BE2C (cell line): Measurements from ENCODE around the gene GNG7.
"Not testable (repeated sequence)": the region's sequence is repeated elsewhere in the genome, so short reads cannot be mapped to it uniquely, and the experiment has no call there.

Experiments used
- DNase-seq: peaks from one replicate; pipeline ENCODE4 v3.0.0-alpha.2; 2020
- H3K27me3 ChIP-seq: fragments of 250-450 bp; sonication (Bioruptor Pico); 2 replicates; pipeline ENCODE4 v1.5.1; 2020; ENCODE audit warnings: mild to moderate bottlenecking
- H3K36me3 ChIP-seq: fragments of 250-450 bp; sonication (Bioruptor Pico); 2 replicates; pipeline ENCODE4 v1.5.1; 2020; ENCODE audit warnings: mild to moderate bottlenecking
- H3K4me1 ChIP-seq: fragments of 250-450 bp; sonication (Bioruptor Pico); 2 replicates; pipeline ENCODE4 v1.5.1; 2020
- H3K4me3 ChIP-seq: 2 replicates; pipeline ENCODE4 v1.5.1; 2011; ENCODE audit warnings: low read depth, low read length
- H3K9me3 ChIP-seq: fragments of 250-450 bp; sonication (Bioruptor Pico); 2 replicates; pipeline ENCODE4 v1.5.1; 2020
- CTCF ChIP-seq: IDR thresholded peaks from 2 replicates; pipeline ENCODE4 v1.5.1; 2012; ENCODE audit warnings: mild to moderate bottlenecking, low read depth, low read length

Gene GNG7

GRCh38 chr19:2534423-2535013 is 168.0 kb downstream of the GNG7 start:
- Histone ChIP-seq H3K36me3 (no peaks in the 10 kb centered on the region), H3K4me1 (no peaks in the 10 kb centered on the region), H3K27me3 (no peaks in the 10 kb centered on the region; the same call in 1 of the 2 replicates), H3K9me3 (peaks cover 8% of the 10 kb centered on the region; the same call in 1 of the 2 replicates), H3K4me3 (no peak overlapping the region)
- no peak for TF ChIP-seq CTCF
- no peak for DNase-seq

GRCh38 chr19:2533686-2534422 is 168.6 kb downstream of the GNG7 start:
- Histone ChIP-seq H3K4me1 (no peaks in the 10 kb centered on the region), H3K4me3 (no peak overlapping the region), H3K9me3 (peaks cover 8% of the 10 kb centered on the region; the same call in 1 of the 2 replicates), H3K27me3 (no peaks in the 10 kb centered on the region; the same call in 1 of the 2 replicates), H3K36me3 (no peaks in the 10 kb centered on the region)
- DNase-seq: no peak
- no peak for TF ChIP-seq CTCF

- Histone ChIP-seq H3K9me3 (peaks cover 8% of the 10 kb centered on the region; the same call in 1 of the 2 replicates), H3K4me1 (no peaks in the 10 kb centered on the region), H3K36me3 (no peaks in the 10 kb centered on the region), H3K27me3 (no peaks in the 10 kb centered on the region; the same call in 1 of the 2 replicates), H3K4me3 (no peak overlapping the region)
- no peak for TF ChIP-seq CTCF
- no peak for DNase-seq
Measured at GRCh38 chr19:2533072-2533425, 169.4 kb downstream of the GNG7 start.

- Histone ChIP-seq H3K4me1 (no peaks in the 10 kb centered on the region), H3K27me3 (no peaks in the 10 kb centered on the region; the same call in 1 of the 2 replicates), H3K9me3 (peaks cover 8% of the 10 kb centered on the region; the same call in 1 of the 2 replicates), H3K4me3 (no peak overlapping the region), H3K36me3 (no peaks in the 10 kb centered on the region)
- no peak for DNase-seq
- no peak for TF ChIP-seq CTCF
Measured at GRCh38 chr19:2532252-2533071, 170.0 kb downstream of the GNG7 start.

- not testable (repeated sequence) for H3K9me3 ChIP-seq, H3K4me3 ChIP-seq, H3K27me3 ChIP-seq, H3K36me3 ChIP-seq, H3K4me1 ChIP-seq, DNase-seq
Measured at GRCh38 chr19:2529942-2530341, 172.6 kb downstream of the GNG7 start.

- H3K4me1 ChIP-seq: no peaks in the 10 kb centered on the region; the same call in 1 of the 2 replicates
- no peak for TF ChIP-seq CTCF
- H3K36me3 ChIP-seq: no peaks in the 10 kb centered on the region
- H3K9me3 ChIP-seq: peaks cover 4% of the 10 kb centered on the region; the same call in 1 of the 2 replicates
- H3K27me3 ChIP-seq: no peaks in the 10 kb centered on the region; the same call in 1 of the 2 replicates
- no peak overlapping the region for H3K4me3 ChIP-seq
- peak; percentile 48 for DNase-seq
Measured at GRCh38 chr19:2529473-2529918, 173.0 kb downstream of the GNG7 start.
